Gastroesophageal sphincter (tissue), 4 donors: ENCODE measurements around the gene AGBL1. TPM values are rescaled to one million over a fixed set of nuclear protein-coding genes. Genes with fewer than 3 reads are reported as not detected.

Source experiments
- ATAC-seq: fragments of 150-250 bp; one replicate; pipeline ENCODE4 v1.9.1; 2016; ENCODE audit warnings: mild to moderate bottlenecking, moderate library complexity
- H3K27ac ChIP-seq, 4 donors: fragments of 200-600 bp; sonication (generic) in 3 of 4; 1 replicate in 3 of 4; 2 replicates in 1 of 4; pipeline ENCODE4 v1.5.1; 2016 to 2019
- H3K27me3 ChIP-seq: fragments of 200-600 bp; sonication (generic); one replicate; pipeline ENCODE4 v1.5.1; 2019
- H3K36me3 ChIP-seq, 2 donors: fragments of 200-600 bp; sonication (generic); one replicate each; pipeline ENCODE4 v1.5.1; 2019; ENCODE audit warnings: control low read depth in 1 of 2
- H3K4me1 ChIP-seq, 3 donors: fragments of 200-600 bp; sonication (generic); 1 replicate in 2 of 3; 2 replicates in 1 of 3; pipeline ENCODE4 v1.5.1; 2016 to 2019; ENCODE audit warnings: control low read depth in 2 of 3
- H3K4me3 ChIP-seq, 2 donors: fragments of 200-600 bp; sonication (generic); one replicate each; pipeline ENCODE4 v1.5.1; 2019; ENCODE audit warnings: mild to moderate bottlenecking in 1 of 2, moderate library complexity in 1 of 2
- H3K9me3 ChIP-seq, 3 donors: fragments of 200-600 bp; sonication (generic); one replicate each; pipeline ENCODE4 v1.5.1; 2017 to 2019; ENCODE audit warnings: control low read depth in 2 of 3
- EP300 ChIP-seq: sonication (generic); formaldehyde crosslinking; IDR thresholded peaks from one replicate; pipeline ENCODE4 v1.6.1; 2017; ENCODE audit warnings: antibody characterized with exemption, mild to moderate bottlenecking
- POLR2A ChIP-seq, 2 donors: fragments of 450-650 bp; IDR thresholded peaks; one replicate each; pipeline ENCODE4 v1.6.1; 2017; ENCODE audit warnings: antibody characterized with exemption in 2 of 2, mild to moderate bottlenecking in 2 of 2, moderate library complexity in 1 of 2
- POLR2AphosphoS5 ChIP-seq: sonication (generic); formaldehyde crosslinking; IDR thresholded peaks from one replicate; pipeline ENCODE4 v1.6.1; 2017; ENCODE audit warnings: antibody characterized with exemption
- WGBS, 2 donors: methylation state at CpG; one replicate each; pipeline ENCODE4 v1.1.5; 2018; ENCODE audit warnings: low coverage in 1 of 2; 5-methylcytosine and 5-hydroxymethylcytosine counted together
- total RNA-seq, 4 donors: library from RNA; depleted of rRNA; stranded (reverse); fragments of >200 nt; gene quantifications; one replicate each; pipeline ENCODE4 v1.1.0, GENCODE V29; 2016
- TF ChIP-seq, protein P1 (sequence below), 4 experiments: fragments of 200-600 bp in 2 of 4; fragments of 450-650 bp in 2 of 4; sonication (generic) in 1 of 4; IDR thresholded peaks; one replicate each; pipeline ENCODE4 v1.5.1; 2017 to 2019; ENCODE audit warnings: antibody characterized with exemption in 4 of 4, mild to moderate bottlenecking in 2 of 4, moderate library complexity in 2 of 4

AGBL1 gene
- under 1 TPM in 2 of 4 donors, not detected in 2; 0.12 to 0.13 TPM for total RNA-seq

DNA sequence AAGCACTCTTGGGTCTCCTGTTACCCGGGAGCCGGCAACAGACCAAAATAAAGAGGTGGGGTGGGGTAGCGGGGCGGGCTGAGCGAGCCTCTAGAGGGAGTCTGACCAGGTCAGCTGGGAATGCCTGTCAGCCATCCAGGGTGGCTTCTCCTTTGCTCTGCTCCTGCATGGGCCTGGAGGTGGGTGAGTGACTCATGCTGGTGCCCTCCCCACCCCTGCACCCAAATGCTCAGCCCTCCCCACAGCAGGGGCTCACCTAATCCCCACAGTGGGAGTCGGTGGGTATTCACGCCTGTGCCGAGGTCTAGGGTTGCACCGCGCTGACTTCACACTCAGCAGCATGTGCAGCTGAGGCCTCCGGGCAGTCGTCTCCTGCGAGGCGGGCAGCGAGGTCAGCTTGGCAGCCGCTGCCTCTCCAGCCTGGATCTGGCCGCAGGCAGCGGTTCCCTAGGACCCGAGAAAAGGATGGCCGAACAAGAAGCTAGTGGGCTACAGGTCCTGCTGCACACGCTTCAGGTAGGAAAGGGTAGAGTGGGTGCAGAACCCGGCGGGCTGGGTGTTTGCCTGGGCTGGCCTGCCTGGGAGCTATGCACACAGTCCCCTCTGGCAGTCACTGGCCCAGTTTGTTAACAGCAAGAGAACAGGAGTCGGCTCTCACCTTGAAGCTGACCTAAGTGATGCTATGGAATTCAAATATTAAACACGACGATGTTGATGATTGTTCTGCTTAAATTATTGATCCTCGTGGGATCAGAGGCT, at the start of gene AGBL1:
AGBL1 (plus strand) TSS at position 364 of the 759 bp plus-strand sequence.
- H3K4me3 ChIP-seq: no peak within 1 kb of the TSS
- TF ChIP-seq POLR2AphosphoS5 (no peak), POLR2A (IDR thresholded peaks at IDR 0.05) (no peak), EP300 (no peak)
- TF ChIP-seq, protein P1, sequence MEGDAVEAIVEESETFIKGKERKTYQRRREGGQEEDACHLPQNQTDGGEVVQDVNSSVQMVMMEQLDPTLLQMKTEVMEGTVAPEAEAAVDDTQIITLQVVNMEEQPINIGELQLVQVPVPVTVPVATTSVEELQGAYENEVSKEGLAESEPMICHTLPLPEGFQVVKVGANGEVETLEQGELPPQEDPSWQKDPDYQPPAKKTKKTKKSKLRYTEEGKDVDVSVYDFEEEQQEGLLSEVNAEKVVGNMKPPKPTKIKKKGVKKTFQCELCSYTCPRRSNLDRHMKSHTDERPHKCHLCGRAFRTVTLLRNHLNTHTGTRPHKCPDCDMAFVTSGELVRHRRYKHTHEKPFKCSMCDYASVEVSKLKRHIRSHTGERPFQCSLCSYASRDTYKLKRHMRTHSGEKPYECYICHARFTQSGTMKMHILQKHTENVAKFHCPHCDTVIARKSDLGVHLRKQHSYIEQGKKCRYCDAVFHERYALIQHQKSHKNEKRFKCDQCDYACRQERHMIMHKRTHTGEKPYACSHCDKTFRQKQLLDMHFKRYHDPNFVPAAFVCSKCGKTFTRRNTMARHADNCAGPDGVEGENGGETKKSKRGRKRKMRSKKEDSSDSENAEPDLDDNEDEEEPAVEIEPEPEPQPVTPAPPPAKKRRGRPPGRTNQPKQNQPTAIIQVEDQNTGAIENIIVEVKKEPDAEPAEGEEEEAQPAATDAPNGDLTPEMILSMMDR (IDR thresholded peaks at IDR 0.05): no peak
- no peak for ATAC-seq
- 60 to 72% methylated on average over 5 to 8 of the region's 27 CpGs for WGBS, 2 donors
- H3K9me3 ChIP-seq: no peaks in the 10 kb centered on the region
- peaks cover 0 to 12% (median 0%) of the 10 kb centered on the region in 3 donors for H3K4me1 ChIP-seq
- H3K27me3 ChIP-seq: peaks cover 17% of the 10 kb centered on the region
- H3K36me3 ChIP-seq: no peaks in the 10 kb centered on the region
- no peak within 1 kb of the TSS for H3K27ac ChIP-seq

DNA sequence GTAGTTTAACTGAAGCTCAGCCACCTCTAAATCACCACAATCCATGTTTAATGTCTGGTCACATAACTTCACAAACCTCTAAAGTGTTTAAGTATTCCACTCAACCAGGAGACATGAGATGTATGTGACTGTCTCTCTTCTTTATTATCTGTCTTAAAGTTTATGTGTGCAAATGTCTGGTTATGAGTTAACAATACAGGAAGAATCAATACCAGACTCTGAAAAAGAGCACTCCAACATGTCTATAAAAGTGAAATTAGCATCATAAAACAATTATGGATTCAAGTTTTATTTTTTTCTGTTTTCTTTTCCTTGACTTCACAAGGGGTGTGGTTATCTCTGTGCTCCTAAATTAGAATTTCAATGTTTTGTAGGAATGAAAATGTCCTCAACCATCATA, 44.8 kb upstream of the AGBL1 start:
- Histone ChIP-seq H3K27me3 (no peaks in the 10 kb centered on the region), H3K4me1 (no peaks in the 10 kb centered on the region), H3K9me3 (no peaks in the 10 kb centered on the region), H3K4me3 (no peak overlapping the region), H3K36me3 (no peaks in the 10 kb centered on the region), H3K27ac (no peak overlapping the region)
- TF ChIP-seq EP300 (no peak), POLR2AphosphoS5 (no peak), POLR2A (IDR thresholded peaks at IDR 0.05) (no peak)
- TF ChIP-seq, protein P1 (IDR thresholded peaks at IDR 0.05): no peak
- no peak for ATAC-seq

DNA sequence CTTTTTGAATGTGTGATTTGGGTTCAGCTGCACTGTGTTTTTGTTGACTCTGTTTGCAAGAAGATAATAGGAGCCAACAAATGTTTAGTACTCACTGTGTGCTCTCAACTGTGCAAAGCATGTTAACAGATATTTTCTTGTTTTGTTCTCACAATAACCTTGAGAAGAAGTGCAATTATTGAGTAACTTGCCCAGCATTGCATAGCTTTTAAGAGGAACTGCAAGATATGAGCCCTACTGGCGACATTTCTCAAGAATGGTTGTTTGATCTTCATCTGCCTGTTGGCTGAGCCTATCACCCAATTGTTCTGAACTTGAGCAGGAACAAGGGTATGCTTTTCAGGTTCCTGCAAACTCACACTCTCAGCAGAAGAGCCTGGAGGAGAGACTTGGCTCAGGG, 43.4 kb upstream of the AGBL1 start:
- Histone ChIP-seq H3K27me3 (no peaks in the 10 kb centered on the region), H3K36me3 (no peaks in the 10 kb centered on the region), H3K9me3 (no peaks in the 10 kb centered on the region), H3K4me3 (no peak overlapping the region), H3K27ac (no peak overlapping the region), H3K4me1 (no peaks in the 10 kb centered on the region)
- TF ChIP-seq POLR2A (IDR thresholded peaks at IDR 0.05): no peak
- TF ChIP-seq POLR2AphosphoS5: no peak
- TF ChIP-seq, protein P1 (IDR thresholded peaks at IDR 0.05): no peak
- TF ChIP-seq EP300: no peak
- no peak for ATAC-seq
- 78% methylated on average over 1 of the region's 1 CpG; no CpG with 5 or more reads in 1 of the 2 donors for whole genome bisulfite sequencing, 2 donors

DNA sequence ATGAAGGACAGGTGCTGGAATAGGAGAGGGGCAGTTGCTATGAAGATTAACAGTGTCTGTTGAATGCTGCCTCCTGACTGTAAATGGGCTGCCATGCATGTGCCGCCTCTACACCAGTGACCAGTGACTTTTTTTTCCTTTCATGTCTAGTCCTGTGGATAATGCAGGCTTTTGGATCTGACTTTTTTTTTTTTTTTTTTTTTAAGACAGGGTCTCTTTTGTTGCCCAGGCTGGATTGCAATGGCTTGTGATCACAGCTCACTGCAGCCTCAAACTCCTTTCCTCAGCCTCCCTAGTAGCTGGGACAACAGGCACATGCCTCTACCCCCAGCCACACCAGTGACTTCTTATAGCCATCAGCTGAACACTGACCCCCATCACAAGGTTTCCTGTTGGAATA, 41.2 kb upstream of the AGBL1 start:
- no peaks in the 10 kb centered on the region for H3K36me3 ChIP-seq
- no peaks in the 10 kb centered on the region for H3K9me3 ChIP-seq
- no peak overlapping the region for H3K4me3 ChIP-seq
- no peaks in the 10 kb centered on the region for H3K4me1 ChIP-seq
- WGBS, 2 donors: 88 to 100% methylated on average over 1 of the region's 1 CpG
- TF ChIP-seq, protein P1 (IDR thresholded peaks at IDR 0.05): no peak
- no peak for TF ChIP-seq POLR2A (IDR thresholded peaks at IDR 0.05)
- TF ChIP-seq EP300: no peak
- TF ChIP-seq POLR2AphosphoS5: no peak
- ATAC-seq: no peak
- H3K27me3 ChIP-seq: peaks cover 8% of the 10 kb centered on the region
- H3K27ac ChIP-seq: no peak overlapping the region
